GM21367 (cell line): ENCODE data around the gene AK1.

ENCODE experiments used
- ATAC-seq: cut with Tn5 transposase; IDR thresholded peaks from one replicate; pipeline ENCODE4 v1.9.1; 2021; ENCODE audit not compliant: unreplicated experiment

Gene AK1

GRCh38 chr9:127909839-127910273, 32.4 kb upstream of the AK1 start:
- no peak for ATAC-seq

- no peak for ATAC-seq
Measured at GRCh38 chr9:127908660-127908926, 31.1 kb upstream of the AK1 start.

- ATAC-seq, result no peak
Measured at GRCh38 chr9:127907867-127908659, 30.6 kb upstream of the AK1 start.

GRCh38 chr9:127905788-127906191, 28.3 kb upstream of the AK1 start:
- ATAC-seq, result no peak

GRCh38 chr9:127905004-127905728, 27.7 kb upstream of the AK1 start:
- no peak for ATAC-seq

- ATAC-seq, result no peak
Measured at GRCh38 chr9:127904561-127905003, 27.1 kb upstream of the AK1 start.

- ATAC-seq, result no peak
Measured at GRCh38 chr9:127903557-127904475, 26.3 kb upstream of the AK1 start.

GRCh38 chr9:127899128-127899943, 21.9 kb upstream of the AK1 start, which contains the start of gene ST6GALNAC6:
ST6GALNAC6 (minus strand) TSS chr9:127899603; CDS start chr9:127897981, 1,622 bp downstream.
- ATAC-seq, result peak; percentile 58

- no peak for ATAC-seq
Measured at GRCh38 chr9:127898433-127899127, 21.1 kb upstream of the AK1 start.

- no peak for ATAC-seq
Measured at GRCh38 chr9:127897193-127897692, 19.8 kb upstream of the AK1 start.

- no peak for ATAC-seq
Measured at GRCh38 chr9:127896395-127897192, 19.1 kb upstream of the AK1 start.

GRCh38 chr9:127895811-127896210, 18.3 kb upstream of the AK1 start:
- no peak for ATAC-seq

- no peak for ATAC-seq
Measured at GRCh38 chr9:127893392-127893791, 15.9 kb upstream of the AK1 start.

GRCh38 chr9:127892831-127893230, 15.4 kb upstream of the AK1 start:
- ATAC-seq, result no peak

GRCh38 chr9:127890053-127890452, 12.6 kb upstream of the AK1 start:
- no peak for ATAC-seq

- ATAC-seq, result no peak
Measured at GRCh38 chr9:127887792-127888191, 10.3 kb upstream of the AK1 start.

- no peak for ATAC-seq
Measured at GRCh38 chr9:127886401-127886972, 9.0 kb upstream of the AK1 start.

GRCh38 chr9:127885508-127886281, 8.2 kb upstream of the AK1 start:
- ATAC-seq, result no peak
